ENCODE measurements around the gene NDUFS6. TPM values are rescaled to one million over a fixed set of nuclear protein-coding genes. Genes with fewer than 3 reads are reported as not detected.

NDUFS6 gene
- total RNA-seq, 1 experiment from 2014 or later, result 72.8 TPM

GRCh38 chr5:1826235-1826980 is 25.2 kb downstream of the NDUFS6 start:
- no TSS peak for BruUV-seq (replicated peaks)

GRCh38 chr5:1827025-1827885 is 26.0 kb downstream of the NDUFS6 start:
- Histone ChIP-seq H3K27me3 (replicated peaks; ENCODE audit: insufficient read depth, low read depth, low read length, poor library complexity) (no peaks in the 10 kb centered on the region), H3K4me3 (ENCODE audit: low read depth, low read length, poor library complexity, severe bottlenecking) (no peak overlapping the region), H3K4me1 (ENCODE audit: insufficient read depth, low read length, poor library complexity, severe bottlenecking) (no peaks in the 10 kb centered on the region), H3K36me3 (ENCODE audit: insufficient read depth, low read length, poor library complexity, severe bottlenecking) (no peaks in the 10 kb centered on the region), H3K9me3 (ENCODE audit: low read depth, low read length, poor library complexity, severe bottlenecking) (no peaks in the 10 kb centered on the region), H3K27ac (ENCODE audit: low read depth, low read length, poor library complexity, severe bottlenecking) (no peak overlapping the region)
- CTCF ChIA-PET, result no interaction called here
- DNase-seq (ENCODE audit: low spot score), result no peak
- POLR2A ChIA-PET (ENCODE audit: low non-redundant PET), result no interaction called here
- BruUV-seq (replicated peaks), result no TSS peak
- intact Hi-C loops (cut with micrococcal nuclease; ENCODE audit: unreplicated experiment), result no loop called here
- TF ChIP-seq EZH2 (IDR thresholded peaks at IDR 0.05; ENCODE audit: borderline replicate concordance, low read depth, low read length, poor library complexity, severe bottlenecking) (no peak), CTCF (conservative IDR thresholded peaks at IDR 0.05; ENCODE audit: low read depth, low read length) (no peak)

More at GRCh38 chr5:1826235-1826980, 25.2 kb downstream of the NDUFS6 start:
- no peaks in the 10 kb centered on the region for H3K4me1 ChIP-seq (ENCODE audit: insufficient read depth, low read length, poor library complexity, severe bottlenecking)
- H3K27ac ChIP-seq (ENCODE audit: low read depth, low read length, poor library complexity, severe bottlenecking), result no peak overlapping the region
- H3K27me3 ChIP-seq (replicated peaks; ENCODE audit: insufficient read depth, low read depth, low read length, poor library complexity), result no peaks in the 10 kb centered on the region
- no peak overlapping the region for H3K4me3 ChIP-seq (ENCODE audit: low read depth, low read length, poor library complexity, severe bottlenecking)
- intact Hi-C loops (cut with micrococcal nuclease; ENCODE audit: unreplicated experiment), result no loop called here
- H3K9me3 ChIP-seq (ENCODE audit: low read depth, low read length, poor library complexity, severe bottlenecking), result no peaks in the 10 kb centered on the region
- ChIA-PET CTCF (no interaction called here), POLR2A (ENCODE audit: low non-redundant PET) (no interaction called here)
- H3K36me3 ChIP-seq (ENCODE audit: insufficient read depth, low read length, poor library complexity, severe bottlenecking), result no peaks in the 10 kb centered on the region
- no peak for DNase-seq (ENCODE audit: low spot score)
- TF ChIP-seq EZH2 (IDR thresholded peaks at IDR 0.05; ENCODE audit: borderline replicate concordance, low read depth, low read length, poor library complexity, severe bottlenecking), result no peak
- TF ChIP-seq CTCF (conservative IDR thresholded peaks at IDR 0.05; ENCODE audit: low read depth, low read length), result no peak

GRCh38 chr5:1827886-1828397 is 26.7 kb downstream of the NDUFS6 start:
- H3K27me3 ChIP-seq (replicated peaks; ENCODE audit: insufficient read depth, low read depth, low read length, poor library complexity), result no peaks in the 10 kb centered on the region
- CTCF ChIA-PET, result no interaction called here
- H3K27ac ChIP-seq (ENCODE audit: low read depth, low read length, poor library complexity, severe bottlenecking), result no peak overlapping the region
- H3K4me1 ChIP-seq (ENCODE audit: insufficient read depth, low read length, poor library complexity, severe bottlenecking), result no peaks in the 10 kb centered on the region
- no peak overlapping the region for H3K4me3 ChIP-seq (ENCODE audit: low read depth, low read length, poor library complexity, severe bottlenecking)
- no peaks in the 10 kb centered on the region for H3K9me3 ChIP-seq (ENCODE audit: low read depth, low read length, poor library complexity, severe bottlenecking)
- TF ChIP-seq CTCF (conservative IDR thresholded peaks at IDR 0.05; ENCODE audit: low read depth, low read length), result no peak
- no peak for TF ChIP-seq EZH2 (IDR thresholded peaks at IDR 0.05; ENCODE audit: borderline replicate concordance, low read depth, low read length, poor library complexity, severe bottlenecking)
- peak; percentile 12 for DNase-seq (ENCODE audit: low spot score)
- BruUV-seq (replicated peaks), result no TSS peak
- intact Hi-C loops (cut with micrococcal nuclease; ENCODE audit: unreplicated experiment), result no loop called here
- POLR2A ChIA-PET (ENCODE audit: low non-redundant PET), result no interaction called here
- H3K36me3 ChIP-seq (ENCODE audit: insufficient read depth, low read length, poor library complexity, severe bottlenecking), result no peaks in the 10 kb centered on the region
